Measurements from ENCODE around the gene ACSF3. TPM values are rescaled to one million over a fixed set of nuclear protein-coding genes. Genes with fewer than 3 reads are reported as not detected.

Gene ACSF3
- total RNA-seq, 1 experiment from 2014 or later = 33.5 TPM

DNA sequence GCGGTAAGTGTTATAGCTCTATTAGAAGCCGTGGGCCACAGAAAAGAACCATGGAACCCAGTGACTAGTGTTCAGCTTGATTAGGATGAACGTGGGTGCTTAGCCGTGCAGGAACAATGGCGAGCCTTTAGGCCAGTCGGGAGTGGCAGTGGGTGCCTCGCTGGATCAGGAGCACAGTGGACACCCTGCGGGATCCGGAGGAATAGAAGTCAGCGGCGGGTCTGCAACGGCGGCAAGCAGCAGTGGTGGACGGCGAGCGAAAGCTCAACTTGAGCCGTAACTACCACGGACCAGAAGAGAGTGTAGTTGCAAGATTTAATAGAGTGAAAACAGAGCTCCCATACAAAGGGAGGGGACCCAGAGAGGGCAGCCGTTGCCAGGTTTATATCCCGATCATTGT lies 40.6 kb downstream of the ACSF3 start:
- no peaks in the 10 kb centered on the region for H3K27me3 ChIP-seq (ENCODE audit: low read length)
- H3K9ac ChIP-seq (ENCODE audit: low read length) = no peak overlapping the region
- no peaks in the 10 kb centered on the region for H3F3A ChIP-seq (ENCODE audit: low read length, unreplicated experiment)
- peaks cover 3% of the 10 kb centered on the region; the same call in 1 of the 2 replicates for H3K36me3 ChIP-seq (ENCODE audit: low read depth, low read length)
- CTCF ChIA-PET = no interaction called here
- no peak for ATAC-seq
- H3K4me1 ChIP-seq (ENCODE audit: insufficient read depth, low read length) = no peaks in the 10 kb centered on the region
- H4K20me1 ChIP-seq (ENCODE audit: low read length) = no peaks in the 10 kb centered on the region
- H3K4me2 ChIP-seq (ENCODE audit: low read length) = no peak overlapping the region
- H3K4me3 ChIP-seq (ENCODE audit: low read length) = no peak overlapping the region
- no peak for DNase-seq
- intact Hi-C loops (cut with micrococcal nuclease) = no loop called here
- no peak overlapping the region for H3K27ac ChIP-seq (ENCODE audit: low read length)
- no peaks in the 10 kb centered on the region for H3K9me3 ChIP-seq (ENCODE audit: low read length)
- no peaks in the 10 kb centered on the region for H3K9me2 ChIP-seq (replicated peaks; ENCODE audit: low read length)
- no peak overlapping the region for H2AFZ ChIP-seq (ENCODE audit: low read length)
- BruUV-seq (replicated peaks) = no TSS peak
- POLR2A ChIA-PET (ENCODE audit: unreplicated experiment) = no interaction called here
- no peaks in the 10 kb centered on the region for H3K79me2 ChIP-seq (ENCODE audit: low read length)
- TF ChIP-seq, protein P1, sequence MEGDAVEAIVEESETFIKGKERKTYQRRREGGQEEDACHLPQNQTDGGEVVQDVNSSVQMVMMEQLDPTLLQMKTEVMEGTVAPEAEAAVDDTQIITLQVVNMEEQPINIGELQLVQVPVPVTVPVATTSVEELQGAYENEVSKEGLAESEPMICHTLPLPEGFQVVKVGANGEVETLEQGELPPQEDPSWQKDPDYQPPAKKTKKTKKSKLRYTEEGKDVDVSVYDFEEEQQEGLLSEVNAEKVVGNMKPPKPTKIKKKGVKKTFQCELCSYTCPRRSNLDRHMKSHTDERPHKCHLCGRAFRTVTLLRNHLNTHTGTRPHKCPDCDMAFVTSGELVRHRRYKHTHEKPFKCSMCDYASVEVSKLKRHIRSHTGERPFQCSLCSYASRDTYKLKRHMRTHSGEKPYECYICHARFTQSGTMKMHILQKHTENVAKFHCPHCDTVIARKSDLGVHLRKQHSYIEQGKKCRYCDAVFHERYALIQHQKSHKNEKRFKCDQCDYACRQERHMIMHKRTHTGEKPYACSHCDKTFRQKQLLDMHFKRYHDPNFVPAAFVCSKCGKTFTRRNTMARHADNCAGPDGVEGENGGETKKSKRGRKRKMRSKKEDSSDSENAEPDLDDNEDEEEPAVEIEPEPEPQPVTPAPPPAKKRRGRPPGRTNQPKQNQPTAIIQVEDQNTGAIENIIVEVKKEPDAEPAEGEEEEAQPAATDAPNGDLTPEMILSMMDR (conservative IDR thresholded peaks at IDR 0.05; ENCODE audit: low read depth, low read length) = no peak
- no peak for TF ChIP-seq EZH2 (IDR thresholded peaks at IDR 0.05; ENCODE audit: low read length, unreplicated experiment)
- TF ChIP-seq EZH2phosphoT487 (IDR thresholded peaks at IDR 0.05; ENCODE audit: borderline replicate concordance, low read length) = no peak

DNA sequence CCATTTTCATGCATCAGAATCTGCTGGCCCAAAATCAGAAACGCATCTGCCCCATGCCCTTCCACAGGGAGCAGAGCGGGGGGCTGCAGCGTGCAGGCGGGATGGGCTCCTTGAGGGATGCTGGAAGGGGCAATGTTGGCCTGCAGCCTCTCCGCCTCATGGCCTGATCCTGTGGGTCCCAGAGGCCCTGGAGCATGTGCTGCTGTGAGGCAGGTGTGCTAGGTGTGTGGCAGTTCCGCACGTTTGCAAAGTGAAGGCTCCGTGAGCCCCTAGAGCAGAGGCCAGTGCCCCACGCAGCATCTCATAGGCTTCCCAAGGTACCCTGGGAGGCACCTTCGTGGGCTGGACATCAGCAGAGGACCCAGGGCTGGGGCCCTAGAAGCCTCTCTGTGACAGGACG lies 41.5 kb downstream of the ACSF3 start:
- Histone ChIP-seq H3K79me2 (ENCODE audit: low read length) (no peaks in the 10 kb centered on the region), H3K9me2 (replicated peaks; ENCODE audit: low read length) (no peaks in the 10 kb centered on the region), H3K36me3 (ENCODE audit: low read depth, low read length) (no peaks in the 10 kb centered on the region), H3K4me2 (ENCODE audit: low read length) (no peak overlapping the region), H3F3A (ENCODE audit: low read length, unreplicated experiment) (no peaks in the 10 kb centered on the region), H3K9me3 (ENCODE audit: low read length) (no peaks in the 10 kb centered on the region), H3K27ac (ENCODE audit: low read length) (no peak overlapping the region), H3K9ac (ENCODE audit: low read length) (no peak overlapping the region), H2AFZ (ENCODE audit: low read length) (no peak overlapping the region), H3K27me3 (ENCODE audit: low read length) (no peaks in the 10 kb centered on the region), H3K4me1 (ENCODE audit: insufficient read depth, low read length) (no peaks in the 10 kb centered on the region), H3K4me3 (ENCODE audit: low read length) (no peak overlapping the region), H4K20me1 (ENCODE audit: low read length) (no peaks in the 10 kb centered on the region)
- intact Hi-C loops (cut with micrococcal nuclease) = no loop called here
- TF ChIP-seq EZH2phosphoT487 (IDR thresholded peaks at IDR 0.05; ENCODE audit: borderline replicate concordance, low read length) = no peak
- TF ChIP-seq EZH2 (IDR thresholded peaks at IDR 0.05; ENCODE audit: low read length, unreplicated experiment) = no peak
- TF ChIP-seq, protein P1 (conservative IDR thresholded peaks at IDR 0.05; ENCODE audit: low read depth, low read length) = no peak
- no peak for ATAC-seq
- no peak for DNase-seq
- ChIA-PET CTCF (no interaction called here), POLR2A (ENCODE audit: unreplicated experiment) (no interaction called here)
- no TSS peak for BruUV-seq (replicated peaks)

DNA sequence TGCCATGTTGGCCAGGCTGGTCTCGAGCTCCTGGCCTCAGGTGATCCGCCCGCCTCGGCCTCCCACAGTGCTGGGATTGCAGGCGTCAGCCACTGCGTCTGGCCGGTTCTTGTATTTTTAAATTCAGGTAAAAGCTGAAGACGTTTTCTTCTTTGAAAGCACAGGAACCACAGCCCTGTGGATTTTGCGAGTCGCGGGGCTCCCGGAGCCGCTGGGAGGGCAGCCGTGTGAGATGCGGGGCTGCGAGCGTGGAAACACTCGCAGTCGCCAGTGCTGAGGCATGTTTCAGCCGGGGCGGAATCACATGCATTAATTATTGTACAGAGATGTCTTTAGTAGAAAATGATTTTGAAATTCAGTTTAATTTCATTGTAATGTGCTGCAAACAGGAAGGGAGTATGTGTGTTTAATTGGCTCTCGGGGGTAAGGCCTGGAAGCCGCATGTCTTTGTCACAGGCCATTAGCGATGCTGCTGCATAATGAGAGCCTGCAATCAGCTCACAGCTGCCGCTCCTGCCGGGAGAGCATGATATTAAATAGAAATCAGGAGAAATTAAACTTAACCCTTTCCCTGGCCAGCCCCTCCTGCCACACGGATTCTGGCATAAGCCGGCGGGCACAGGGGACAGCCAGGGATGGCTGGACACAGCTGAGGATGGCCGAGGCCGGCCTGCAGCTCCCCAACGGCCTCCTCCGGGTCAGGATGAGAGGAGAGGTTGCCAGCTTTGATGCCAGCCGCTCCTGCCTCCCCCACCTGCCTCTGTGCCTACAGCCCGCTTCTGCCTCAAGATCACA lies 42.5 kb downstream of the ACSF3 start:
- Histone ChIP-seq H4K20me1 (ENCODE audit: low read length) (no peaks in the 10 kb centered on the region), H3K9me2 (replicated peaks; ENCODE audit: low read length) (no peaks in the 10 kb centered on the region), H3K9ac (ENCODE audit: low read length) (no peak overlapping the region), H3K27ac (ENCODE audit: low read length) (no peak overlapping the region), H3K4me1 (ENCODE audit: insufficient read depth, low read length) (no peaks in the 10 kb centered on the region), H3K79me2 (ENCODE audit: low read length) (no peaks in the 10 kb centered on the region), H3K4me2 (ENCODE audit: low read length) (no peak overlapping the region), H3K9me3 (ENCODE audit: low read length) (no peaks in the 10 kb centered on the region), H3K4me3 (ENCODE audit: low read length) (no peak overlapping the region), H2AFZ (ENCODE audit: low read length) (no peak overlapping the region), H3F3A (ENCODE audit: low read length, unreplicated experiment) (no peaks in the 10 kb centered on the region), H3K36me3 (ENCODE audit: low read depth, low read length) (no peaks in the 10 kb centered on the region), H3K27me3 (ENCODE audit: low read length) (no peaks in the 10 kb centered on the region)
- CTCF ChIA-PET = no interaction called here
- DNase-seq = no peak
- TF ChIP-seq, protein P1 (conservative IDR thresholded peaks at IDR 0.05; ENCODE audit: low read depth, low read length) = no peak
- TF ChIP-seq EZH2phosphoT487 (IDR thresholded peaks at IDR 0.05; ENCODE audit: borderline replicate concordance, low read length) (no peak), EZH2 (IDR thresholded peaks at IDR 0.05; ENCODE audit: low read length, unreplicated experiment) (no peak)
- intact Hi-C loops (cut with micrococcal nuclease) = no loop called here
- no TSS peak for BruUV-seq (replicated peaks)
- no peak for ATAC-seq
- POLR2A ChIA-PET (ENCODE audit: unreplicated experiment) = no interaction called here
